Testis (tissue), 2 donors: ENCODE data around the gene GSG1L2.

ENCODE experiments used
- CTCF ChIP-seq, 3 experiments: fragments of 450-650 bp in 2 of 3; fragments of 200-600 bp in 1 of 3; sonication (generic) in 1 of 3; IDR thresholded peaks; one replicate each; pipeline ENCODE4 v1.5.1; 2016 to 2019; ENCODE audit warnings: antibody characterized with exemption in 3 of 3, mild to moderate bottlenecking in 2 of 3, moderate library complexity in 1 of 3
- POLR2A ChIP-seq: fragments of 450-650 bp; IDR thresholded peaks from one replicate; pipeline ENCODE4 v1.6.1; 2017; ENCODE audit warnings: antibody characterized with exemption, mild to moderate bottlenecking, moderate library complexity

GRCh38 chr17:9850151-9850550 is 28.3 kb upstream of the GSG1L2 start:
- no peak for TF ChIP-seq CTCF (IDR thresholded peaks at IDR 0.05)
- no peak for TF ChIP-seq POLR2A
